Measurements from ENCODE around the gene ZNF438. TPM values are rescaled to one million over a fixed set of nuclear protein-coding genes. Genes with fewer than 3 reads are reported as not detected.

ZNF438 gene
- total and polyA plus RNA-seq, 4 donors, result 7.8 to 19.2 (median 10.2) TPM

DNA sequence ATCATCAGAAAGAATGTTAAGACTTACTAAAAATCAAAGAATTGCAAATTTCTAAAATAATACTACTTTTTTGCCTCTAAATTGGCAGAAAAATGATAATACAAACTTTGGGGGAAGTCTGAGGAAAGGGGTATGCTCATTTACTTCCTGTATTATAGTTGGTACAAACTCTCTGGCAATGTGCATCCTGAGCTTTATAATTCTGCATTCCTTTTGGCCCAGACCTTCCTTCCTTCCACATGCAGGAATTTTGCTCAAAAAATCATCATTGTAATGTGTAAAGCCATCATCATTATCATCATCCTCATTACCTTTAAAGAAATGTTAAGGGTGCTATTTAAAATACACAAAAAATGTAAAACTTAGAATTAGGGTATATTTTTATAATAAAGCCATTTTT is 148.5 kb downstream of the ZNF438 start:
- no peaks in the 10 kb centered on the region for H3K36me3 ChIP-seq (ENCODE audit: control insufficient read depth in 4 of 4, insufficient read depth in 4 of 4, low read length in 4 of 4)
- DNase-seq (no peak), ATAC-seq (ENCODE audit: insufficient read depth, low FRiP score) (no peak)
- no peak overlapping the region for H3K27ac ChIP-seq (ENCODE audit: low read depth in 1 of 2, low read length in 1 of 2)
- H3K9me3 ChIP-seq (ENCODE audit: control insufficient read depth in 4 of 4, insufficient read depth in 3 of 4, low read length in 3 of 4), result no peaks in the 10 kb centered on the region
- H3K27me3 ChIP-seq (ENCODE audit: control insufficient read depth in 3 of 3, insufficient read depth in 3 of 3, low read length in 2 of 3), result no peaks in the 10 kb centered on the region
- H3K9ac ChIP-seq (ENCODE audit: insufficient read depth in 1 of 2, low read length in 2 of 2), result no peak overlapping the region
- H3K4me1 ChIP-seq (ENCODE audit: control insufficient read depth in 5 of 5, insufficient read depth in 5 of 5, low read length in 5 of 5), result peaks cover 0 to 4% (median 0%) of the 10 kb centered on the region in 5 donors
- no peak overlapping the region for H3K4me3 ChIP-seq
- TF ChIP-seq, protein P1, sequence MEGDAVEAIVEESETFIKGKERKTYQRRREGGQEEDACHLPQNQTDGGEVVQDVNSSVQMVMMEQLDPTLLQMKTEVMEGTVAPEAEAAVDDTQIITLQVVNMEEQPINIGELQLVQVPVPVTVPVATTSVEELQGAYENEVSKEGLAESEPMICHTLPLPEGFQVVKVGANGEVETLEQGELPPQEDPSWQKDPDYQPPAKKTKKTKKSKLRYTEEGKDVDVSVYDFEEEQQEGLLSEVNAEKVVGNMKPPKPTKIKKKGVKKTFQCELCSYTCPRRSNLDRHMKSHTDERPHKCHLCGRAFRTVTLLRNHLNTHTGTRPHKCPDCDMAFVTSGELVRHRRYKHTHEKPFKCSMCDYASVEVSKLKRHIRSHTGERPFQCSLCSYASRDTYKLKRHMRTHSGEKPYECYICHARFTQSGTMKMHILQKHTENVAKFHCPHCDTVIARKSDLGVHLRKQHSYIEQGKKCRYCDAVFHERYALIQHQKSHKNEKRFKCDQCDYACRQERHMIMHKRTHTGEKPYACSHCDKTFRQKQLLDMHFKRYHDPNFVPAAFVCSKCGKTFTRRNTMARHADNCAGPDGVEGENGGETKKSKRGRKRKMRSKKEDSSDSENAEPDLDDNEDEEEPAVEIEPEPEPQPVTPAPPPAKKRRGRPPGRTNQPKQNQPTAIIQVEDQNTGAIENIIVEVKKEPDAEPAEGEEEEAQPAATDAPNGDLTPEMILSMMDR (IDR thresholded peaks at IDR 0.05; ENCODE audit: control extremely low read depth, extremely low read depth), result no peak

DNA sequence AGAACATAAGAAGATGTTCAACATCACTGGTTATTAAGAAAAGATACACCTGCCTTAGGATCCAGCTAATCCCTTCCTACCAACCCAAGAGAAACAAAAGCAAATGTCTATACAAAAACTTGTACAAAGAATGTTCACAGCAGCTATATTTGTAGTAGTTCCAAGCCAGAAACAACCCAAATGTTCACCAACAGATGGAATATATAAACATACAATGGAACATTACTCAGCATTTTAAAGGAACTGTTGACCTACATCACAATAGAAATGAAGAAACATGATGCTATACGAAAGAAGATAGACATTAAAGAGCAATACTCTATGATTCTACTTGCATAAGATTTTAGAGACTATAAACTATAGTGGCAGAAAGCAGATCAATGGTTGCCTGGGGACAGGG is 149.4 kb downstream of the ZNF438 start:
- H3K9ac ChIP-seq (ENCODE audit: insufficient read depth in 1 of 2, low read length in 2 of 2), result no peak overlapping the region
- TF ChIP-seq, protein P1 (IDR thresholded peaks at IDR 0.05; ENCODE audit: control extremely low read depth, extremely low read depth), result no peak
- H3K9me3 ChIP-seq (ENCODE audit: control insufficient read depth in 4 of 4, insufficient read depth in 3 of 4, low read length in 3 of 4), result no peaks in the 10 kb centered on the region
- DNase-seq (peak in 2 of 3 donors; percentile 26 to 40), ATAC-seq (ENCODE audit: insufficient read depth, low FRiP score) (no peak)
- peaks cover 0 to 4% (median 0%) of the 10 kb centered on the region in 5 donors for H3K4me1 ChIP-seq (ENCODE audit: control insufficient read depth in 5 of 5, insufficient read depth in 5 of 5, low read length in 5 of 5)
- H3K27me3 ChIP-seq (ENCODE audit: control insufficient read depth in 3 of 3, insufficient read depth in 3 of 3, low read length in 2 of 3), result no peaks in the 10 kb centered on the region
- H3K4me3 ChIP-seq, result no peak overlapping the region
- 0 to 36% methylated on average over 1 of the region's 1 CpG for WGBS, 2 donors
- H3K36me3 ChIP-seq (ENCODE audit: control insufficient read depth in 4 of 4, insufficient read depth in 4 of 4, low read length in 4 of 4), result no peaks in the 10 kb centered on the region
- no peak overlapping the region for H3K27ac ChIP-seq (ENCODE audit: low read depth in 1 of 2, low read length in 1 of 2)

DNA sequence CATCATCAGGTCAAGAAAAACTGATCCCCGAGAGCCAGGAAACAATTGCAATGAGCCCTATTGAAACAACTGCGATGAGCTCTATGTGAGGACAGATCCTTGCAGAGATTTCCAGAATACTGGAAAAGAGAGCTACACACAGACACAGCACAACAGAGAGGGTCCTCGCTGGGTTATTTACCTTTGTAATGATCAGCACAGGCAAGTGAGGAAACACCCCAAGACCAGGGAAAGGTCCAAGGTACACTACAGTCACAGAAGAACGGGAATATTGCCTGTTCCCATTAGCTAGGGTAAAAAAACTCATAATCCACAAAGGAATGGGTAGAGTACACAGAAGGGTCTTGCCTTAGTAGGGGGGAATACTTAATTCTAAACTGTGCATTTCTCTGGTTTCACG is 152.7 kb downstream of the ZNF438 start:
- ATAC-seq (ENCODE audit: insufficient read depth, low FRiP score) (no peak), DNase-seq (no peak)
- H3K4me3 ChIP-seq, result no peak overlapping the region
- 96 to 97% methylated on average over 5 of the region's 5 CpGs for WGBS, 2 donors
- H3K27me3 ChIP-seq (ENCODE audit: control insufficient read depth in 3 of 3, insufficient read depth in 3 of 3, low read length in 2 of 3), result no peaks in the 10 kb centered on the region
- peaks cover 0 to 5% (median 4%) of the 10 kb centered on the region in 4 donors for H3K36me3 ChIP-seq (ENCODE audit: control insufficient read depth in 4 of 4, insufficient read depth in 4 of 4, low read length in 4 of 4)
- H3K9me3 ChIP-seq (ENCODE audit: control insufficient read depth in 4 of 4, insufficient read depth in 3 of 4, low read length in 3 of 4), result no peaks in the 10 kb centered on the region
- TF ChIP-seq, protein P1 (IDR thresholded peaks at IDR 0.05; ENCODE audit: control extremely low read depth, extremely low read depth), result no peak
- H3K9ac ChIP-seq (ENCODE audit: insufficient read depth in 1 of 2, low read length in 2 of 2), result no peak overlapping the region
- peaks cover 0 to 4% (median 0%) of the 10 kb centered on the region in 5 donors for H3K4me1 ChIP-seq (ENCODE audit: control insufficient read depth in 5 of 5, insufficient read depth in 5 of 5, low read length in 5 of 5)
- H3K27ac ChIP-seq (ENCODE audit: low read depth in 1 of 2, low read length in 1 of 2), result no peak overlapping the region

DNA sequence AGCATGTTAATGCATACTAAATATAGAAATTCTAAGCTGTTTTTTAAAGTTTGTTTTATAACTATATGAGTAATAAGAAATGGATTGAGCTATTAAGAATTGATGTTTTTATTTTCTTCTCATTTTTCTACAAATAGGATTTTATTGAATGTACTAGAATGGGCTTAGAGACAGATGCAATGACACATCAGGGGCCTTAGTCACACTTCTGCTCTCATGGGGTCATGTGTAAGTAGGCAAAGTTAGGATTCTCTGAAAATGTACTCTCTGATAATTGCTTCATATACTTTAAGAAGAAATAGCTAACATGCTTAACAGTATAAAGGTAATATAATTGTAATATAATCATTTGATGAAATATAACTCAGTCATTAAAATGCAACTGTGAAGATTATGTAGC is 154.6 kb downstream of the ZNF438 start:
- DNase-seq (no peak), ATAC-seq (ENCODE audit: insufficient read depth, low FRiP score) (no peak)
- Histone ChIP-seq H3K9ac (ENCODE audit: insufficient read depth in 1 of 2, low read length in 2 of 2) (no peak overlapping the region), H3K27me3 (ENCODE audit: control insufficient read depth in 3 of 3, insufficient read depth in 3 of 3, low read length in 2 of 3) (no peaks in the 10 kb centered on the region), H3K4me3 (no peak overlapping the region), H3K4me1 (ENCODE audit: control insufficient read depth in 5 of 5, insufficient read depth in 5 of 5, low read length in 5 of 5) (no peaks in the 10 kb centered on the region), H3K36me3 (ENCODE audit: control insufficient read depth in 4 of 4, insufficient read depth in 4 of 4, low read length in 4 of 4) (peaks cover 0 to 5% (median 4%) of the 10 kb centered on the region in 4 donors), H3K9me3 (ENCODE audit: control insufficient read depth in 4 of 4, insufficient read depth in 3 of 4, low read length in 3 of 4) (no peaks in the 10 kb centered on the region), H3K27ac (ENCODE audit: low read depth in 1 of 2, low read length in 1 of 2) (no peak overlapping the region)
- TF ChIP-seq, protein P1 (IDR thresholded peaks at IDR 0.05; ENCODE audit: control extremely low read depth, extremely low read depth), result no peak

All from lung (tissue), 12 donors.